Measurements from ENCODE around the gene SCD5. TPM values are rescaled to one million over a fixed set of nuclear protein-coding genes. Genes with fewer than 3 reads are reported as not detected.

SCD5 gene
- total RNA-seq, result not detected in 2 replicates
- total RNA-seq (2013), result 0.68 TPM
- 0.03 TPM in 1 of 2 replicates, not detected in the other for polyA plus RNA-seq
- polyA minus RNA-seq, result 0.29 TPM in 1 of 2 replicates, not detected in the other

- Mint-ChIP-seq H3K4me3 (peak within 1 kb of the TSS; percentile 84), H3K27me3 (peaks cover 60% of the 10 kb centered on the region), H3K9me3 (ENCODE audit: insufficient read depth) (no peaks in the 10 kb centered on the region), H3K4me1 (peaks cover 20% of the 10 kb centered on the region), H3K27ac (no peak within 1 kb of the TSS)
- TF ChIP-seq CTCF (IDR thresholded peaks at IDR 0.05) (no peak), EZH2 (IDR thresholded peaks at IDR 0.05; ENCODE audit: borderline replicate concordance, insufficient read depth, low read depth, low read length, poor library complexity, severe bottlenecking) (no peak)
- H3K4me1 ChIP-seq (ENCODE audit: control insufficient read depth in 2 of 2, insufficient read depth in 2 of 2, low read length in 2 of 2), result peaks cover 13 to 20% of the 10 kb centered on the region in 2 donors
- H2AFZ ChIP-seq (ENCODE audit: insufficient read depth, low read depth, low read length, poor library complexity, severe bottlenecking), result peak within 1 kb of the TSS; percentile 72
- H3K27me3 ChIP-seq (replicated peaks in 1 of 4; ENCODE audit: control extremely low read depth in 1 of 4, control insufficient read depth in 3 of 4, insufficient read depth in 4 of 4, low read length in 3 of 4), result peaks cover 0 to 46% (median 17%) of the 10 kb centered on the region in 4 experiments
- H3K36me3 ChIP-seq (replicated peaks in 1 of 2; ENCODE audit: control extremely low read depth in 1 of 2, control insufficient read depth in 1 of 2, extremely low read depth in 1 of 2, insufficient read depth in 2 of 2, low read length in 1 of 2), result no peaks in the 10 kb centered on the region
- ChIA-PET POLR2A (no interaction called here), CTCF (interaction anchor here (1.2 kb wide), 1 partner anchor 312 kb away, joined by 3 read pairs; no protein-coding TSS in a partner anchor)
- peaks cover 0 to 3% (median 0%) of the 10 kb centered on the region in 3 donors for H3K9me3 ChIP-seq (ENCODE audit: control extremely low read depth in 1 of 3, control insufficient read depth in 2 of 3, insufficient read depth in 1 of 3, low read length in 2 of 3)
- WGBS (ENCODE audit: insufficient coverage), result 1% methylated on average over 94 of the region's 94 CpGs
- no peaks in the 10 kb centered on the region for H3K79me2 ChIP-seq (ENCODE audit: control insufficient read depth, insufficient read depth, low read length)
- peak within 1 kb of the TSS; percentile 6 to 63 (median 57) for H3K4me3 ChIP-seq (ENCODE audit: control extremely low read depth in 1 of 5, extremely low read depth in 1 of 5, insufficient read depth in 1 of 5, low read depth in 2 of 5, low read length in 4 of 5)
- intact Hi-C loops (cut with micrococcal nuclease), result no loop called here
- peak within 1 kb of the TSS; percentile 61 for H3K9ac ChIP-seq (ENCODE audit: low read length)
- no peaks in the 10 kb centered on the region for H4K20me1 ChIP-seq (ENCODE audit: control insufficient read depth, insufficient read depth, low read length, poor library complexity, severe bottlenecking)
- DNase-seq (peak; percentile 43), ATAC-seq (ENCODE audit: low read depth) (peak; percentile 73)
- H3K4me2 ChIP-seq (replicated peaks; ENCODE audit: low read depth, low read length, poor library complexity, severe bottlenecking), result peak within 1 kb of the TSS; percentile 88
- H3K27ac ChIP-seq (ENCODE audit: low read length in 2 of 2), result no peak within 1 kb of the TSS
Measured at GRCh38 chr4:82798168-82799005, at the start of gene SCD5. TSS of gene SCD5 (minus strand) at chr4:82798796. CDS start at chr4:82798537, 259 bp downstream.

- Mint-ChIP-seq H3K4me3 (no peak overlapping the region), H3K9me3 (ENCODE audit: insufficient read depth) (no peaks in the 10 kb centered on the region), H3K4me1 (no peaks in the 10 kb centered on the region), H3K27me3 (no peaks in the 10 kb centered on the region), H3K27ac (no peak overlapping the region)
- H3K79me2 ChIP-seq (ENCODE audit: control insufficient read depth, insufficient read depth, low read length), result no peaks in the 10 kb centered on the region
- TF ChIP-seq CTCF (IDR thresholded peaks at IDR 0.05) (peak; percentile 35), EZH2 (IDR thresholded peaks at IDR 0.05; ENCODE audit: borderline replicate concordance, insufficient read depth, low read depth, low read length, poor library complexity, severe bottlenecking) (no peak)
- intact Hi-C loops (cut with micrococcal nuclease), result loop anchor here (5.0 kb wide), 1 partner anchor 380 kb away; no protein-coding TSS in a partner anchor
- H3K4me2 ChIP-seq (replicated peaks; ENCODE audit: low read depth, low read length, poor library complexity, severe bottlenecking), result no peak overlapping the region
- ChIA-PET CTCF (interaction anchor here (0.9 to 1.4 kb wide), 2 partner anchors 9 to 26 kb away, joined by 3 to 7 read pairs; no protein-coding TSS in a partner anchor), POLR2A (no interaction called here)
- no peak overlapping the region for H3K9ac ChIP-seq (ENCODE audit: low read length)
- H2AFZ ChIP-seq (ENCODE audit: insufficient read depth, low read depth, low read length, poor library complexity, severe bottlenecking), result no peak overlapping the region
- H3K4me1 ChIP-seq (ENCODE audit: control insufficient read depth in 2 of 2, insufficient read depth in 2 of 2, low read length in 2 of 2), result no peaks in the 10 kb centered on the region
- peaks cover 3 to 69% of the 10 kb centered on the region in 2 experiments for H3K36me3 ChIP-seq (replicated peaks in 1 of 2; ENCODE audit: control extremely low read depth in 1 of 2, control insufficient read depth in 1 of 2, extremely low read depth in 1 of 2, insufficient read depth in 2 of 2, low read length in 1 of 2)
- H3K9me3 ChIP-seq (ENCODE audit: control extremely low read depth in 1 of 3, control insufficient read depth in 2 of 3, insufficient read depth in 1 of 3, low read length in 2 of 3), result no peaks in the 10 kb centered on the region
- H4K20me1 ChIP-seq (ENCODE audit: control insufficient read depth, insufficient read depth, low read length, poor library complexity, severe bottlenecking), result no peaks in the 10 kb centered on the region
- no peak overlapping the region for H3K4me3 ChIP-seq (ENCODE audit: control extremely low read depth in 1 of 5, extremely low read depth in 1 of 5, insufficient read depth in 1 of 5, low read depth in 2 of 5, low read length in 4 of 5)
- no peak for ATAC-seq (ENCODE audit: low read depth)
- H3K27ac ChIP-seq (ENCODE audit: low read length in 2 of 2), result no peak overlapping the region
- DNase-seq, result no peak
- H3K27me3 ChIP-seq (replicated peaks in 1 of 4; ENCODE audit: control extremely low read depth in 1 of 4, control insufficient read depth in 3 of 4, insufficient read depth in 4 of 4, low read length in 3 of 4), result no peaks in the 10 kb centered on the region
Measured at GRCh38 chr4:82842593-82842992, 44.0 kb upstream of the SCD5 start.

Measured in B cell (primary cell).